H9 (cell line): Measurements from ENCODE around the gene SHPK. TPM values are rescaled to one million over a fixed set of nuclear protein-coding genes. Genes with fewer than 3 reads are reported as not detected.

ENCODE experiments used
- DNase-seq: peaks from one replicate; pipeline ENCODE4 v3.0.0-alpha.2; 2017
- H2AFZ ChIP-seq: one replicate; pipeline ENCODE4 v1.6.1; 2013; ENCODE audit warnings: mild to moderate bottlenecking, low read length, control low read depth, moderate library complexity
- H2AK5ac ChIP-seq: 2 replicates; pipeline ENCODE4 v1.6.1; 2013; ENCODE audit warnings: low read length, control low read depth, mixed read lengths; ENCODE audit not compliant: insufficient read length
- H2BK120ac ChIP-seq: one replicate; pipeline ENCODE4 v1.6.1; 2013; ENCODE audit warnings: low read depth, mild to moderate bottlenecking, low read length, control low read depth, inconsistent platforms; ENCODE audit not compliant: poor library complexity, severe bottlenecking
- H2BK12ac ChIP-seq: 2 replicates; pipeline ENCODE4 v1.6.1; 2013; ENCODE audit warnings: low read length, control low read depth, mixed read lengths, low read depth; ENCODE audit not compliant: insufficient read length
- H2BK15ac ChIP-seq: 2 replicates; pipeline ENCODE4 v1.6.1; 2013; ENCODE audit warnings: low read depth, low read length, control low read depth
- H2BK20ac ChIP-seq: one replicate; pipeline ENCODE4 v1.6.1; 2013; ENCODE audit warnings: low read depth, mild to moderate bottlenecking, low read length, control low read depth, inconsistent platforms; ENCODE audit not compliant: poor library complexity, severe bottlenecking
- H2BK5ac ChIP-seq: 2 replicates; pipeline ENCODE4 v1.6.1; 2013; ENCODE audit warnings: low read length, control low read depth, mixed read lengths; ENCODE audit not compliant: insufficient read length
- H3K14ac ChIP-seq: 2 replicates; pipeline ENCODE4 v1.6.1; 2013; ENCODE audit warnings: low read length, control low read depth; ENCODE audit not compliant: insufficient read depth
- H3K18ac ChIP-seq: 2 replicates; pipeline ENCODE4 v1.6.1; 2013; ENCODE audit warnings: low read depth, mild to moderate bottlenecking, mixed read lengths, low read length, control low read depth; ENCODE audit not compliant: insufficient read length
- H3K23ac ChIP-seq: 2 replicates; pipeline ENCODE4 v1.6.1; 2013; ENCODE audit warnings: low read length, control low read depth, mixed read lengths, low read depth; ENCODE audit not compliant: insufficient read length
- H3K23me2 ChIP-seq: 2 replicates; pipeline ENCODE4 v1.6.1; 2013; ENCODE audit warnings: low read depth, mild to moderate bottlenecking, mixed read lengths, low read length, control low read depth; ENCODE audit not compliant: insufficient read length, poor library complexity, severe bottlenecking
- H3K27ac ChIP-seq: 2 replicates; pipeline ENCODE4 v1.5.1; 2013; ENCODE audit warnings: low read length, control low read depth, mixed read lengths, low read depth; ENCODE audit not compliant: insufficient read length
- H3K27me3 ChIP-seq: 2 replicates; pipeline ENCODE4 v1.6.1; 2013; ENCODE audit warnings: low read length, control low read depth, inconsistent platforms; ENCODE audit not compliant: insufficient read depth
- H3K4ac ChIP-seq: 2 replicates; pipeline ENCODE4 v1.6.1; 2013; ENCODE audit warnings: low read depth, mild to moderate bottlenecking, control low read depth, inconsistent platforms, low read length, moderate library complexity
- H3K4me1 ChIP-seq: 2 replicates; pipeline ENCODE4 v1.6.1; 2013; ENCODE audit warnings: low read length, control low read depth, inconsistent platforms; ENCODE audit not compliant: insufficient read depth
- H3K4me2 ChIP-seq: 2 replicates; pipeline ENCODE4 v1.6.1; 2013; ENCODE audit warnings: low read length, control low read depth, mixed read lengths; ENCODE audit not compliant: insufficient read length, insufficient read depth
- H3K56ac ChIP-seq: 2 replicates; pipeline ENCODE4 v1.6.1; 2013; ENCODE audit warnings: low read depth, mild to moderate bottlenecking, mixed read lengths, low read length, control low read depth; ENCODE audit not compliant: insufficient read length
- H3K79me1 ChIP-seq: 2 replicates; pipeline ENCODE4 v1.6.1; 2013; ENCODE audit warnings: low read depth, mild to moderate bottlenecking, moderate library complexity, low read length, control low read depth, inconsistent platforms; ENCODE audit not compliant: insufficient read depth, poor library complexity, severe bottlenecking
- H3K79me2 ChIP-seq: 2 replicates; pipeline ENCODE4 v1.6.1; 2013; ENCODE audit warnings: low read length, control low read depth, inconsistent platforms; ENCODE audit not compliant: insufficient read depth
- H3K9ac ChIP-seq: 2 replicates; pipeline ENCODE4 v1.6.1; 2013; ENCODE audit warnings: low read length, control low read depth, mixed read lengths; ENCODE audit not compliant: insufficient read length; ENCODE audit errors: extremely low read depth
- H3K9me3 ChIP-seq: one replicate; pipeline ENCODE4 v1.6.1; 2013; ENCODE audit warnings: low read depth, low read length, inconsistent platforms; ENCODE audit not compliant: control insufficient read depth
- H3T11ph ChIP-seq: one replicate; pipeline ENCODE4 v1.6.1; 2013; ENCODE audit warnings: mild to moderate bottlenecking, low read length, control low read depth, inconsistent platforms
- H4K20me1 ChIP-seq: one replicate; pipeline ENCODE4 v1.6.1; 2013; ENCODE audit not compliant: control insufficient read depth, insufficient read length, insufficient read depth
- H4K5ac ChIP-seq: 2 replicates; pipeline ENCODE4 v1.6.1; 2013; ENCODE audit warnings: low read depth, mild to moderate bottlenecking, mixed read lengths, low read length, control low read depth; ENCODE audit not compliant: insufficient read length
- H4K8ac ChIP-seq: replicated peaks from 2 replicates; pipeline ENCODE4 v1.6.1; 2013; ENCODE audit warnings: low read length, control low read depth, mixed read lengths, low read depth; ENCODE audit not compliant: insufficient read length
- H4K91ac ChIP-seq: 2 replicates; pipeline ENCODE4 v1.6.1; 2013; ENCODE audit warnings: low read depth, mild to moderate bottlenecking, moderate library complexity, mixed read lengths, low read length, control low read depth; ENCODE audit not compliant: insufficient read length
- H3K27ac Mint-ChIP-seq, 3 experiments: 2 replicates in 2 of 3; 3 replicates in 1 of 3; pipeline ENCODE4 v1.8.0; 2020 to 2021; ENCODE audit warnings: mixed read lengths in 3 of 3, mild to moderate bottlenecking in 1 of 3, moderate library complexity in 1 of 3
- H3K27me3 Mint-ChIP-seq: 2 replicates; pipeline ENCODE4 v1.8.0; 2021; ENCODE audit warnings: low read depth, mild to moderate bottlenecking, moderate library complexity, mixed read lengths
- H3K36me3 Mint-ChIP-seq, 3 experiments: 2 replicates in 2 of 3; 3 replicates in 1 of 3; pipeline ENCODE4 v1.8.0; 2020 to 2021; ENCODE audit warnings: low read depth in 3 of 3, mixed read lengths in 3 of 3; ENCODE audit not compliant: insufficient read depth in 1 of 3
- H3K4me1 Mint-ChIP-seq, 2 experiments: 2 replicates each; pipeline ENCODE4 v1.8.0; 2020; ENCODE audit warnings: mixed read lengths in 2 of 2
- H3K4me3 Mint-ChIP-seq, 2 experiments: 2 replicates in 1 of 2; 3 replicates in 1 of 2; pipeline ENCODE4 v1.8.0; 2020 to 2021; ENCODE audit warnings: mild to moderate bottlenecking in 2 of 2, mixed read lengths in 2 of 2, moderate library complexity in 1 of 2
- H3K9me3 Mint-ChIP-seq, 2 experiments: 2 replicates in 1 of 2; 3 replicates in 1 of 2; pipeline ENCODE4 v1.8.0; 2020; ENCODE audit warnings: mild to moderate bottlenecking in 2 of 2, mixed read lengths in 2 of 2, moderate library complexity in 1 of 2
- CTCF ChIP-seq: fragments of 200-600 bp; sonication (generic); conservative IDR thresholded peaks from 3 replicates; pipeline ENCODE4 v1.8.0; 2021; ENCODE audit warnings: antibody characterized with exemption, mild to moderate bottlenecking
- WGBS: extraction: QIAGEN DNeasy Blood & Tissue Kit; methylation state at CpG from one replicate; pipeline ENCODE4 v1.1.7; 2013; ENCODE audit warnings: missing lambda C conversion rate, low lambda C conversion rate, mixed read lengths; ENCODE audit not compliant: insufficient read length; ENCODE audit errors: extremely low coverage; 5-methylcytosine and 5-hydroxymethylcytosine counted together
- total RNA-seq: library from RNA; stranded (reverse); gene quantifications from 2 replicates; pipeline ENCODE4 v1.2.1, GENCODE V29; 2021

Gene SHPK
- total RNA-seq, 1 experiment from 2014 or later: 27.0 TPM

GRCh38 chr17:3645310-3645709 lies 9.3 kb upstream of the SHPK start:
- no peak overlapping the region for H3K27ac ChIP-seq
- no peaks in the 10 kb centered on the region for H3K9me3 ChIP-seq
- no peaks in the 10 kb centered on the region; the same call in 1 of the 2 replicates for H3K4me1 ChIP-seq
- H3K14ac ChIP-seq: no peak overlapping the region; the same call in 1 of the 2 replicates
- no peaks in the 10 kb centered on the region for H4K20me1 ChIP-seq
- H3K23me2 ChIP-seq: no peaks in the 10 kb centered on the region
- Mint-ChIP-seq H3K4me1 (peaks cover 10 to 13% of the 10 kb centered on the region in 2 experiments; a peak in 3 of 4 replicates), H3K4me3 (no peak overlapping the region), H3K36me3 (peaks cover 1 to 21% (median 12%) of the 10 kb centered on the region in 3 experiments; a peak in 4 of 7 replicates), H3K27ac (peak overlapping the region in 1 of 3 experiments; percentile 90; a peak in 1 of 7 replicates), H3K9me3 (no peaks in the 10 kb centered on the region), H3K27me3 (0 out of 2 replicates have a peak, but pooled peaks cover 1% of the 10 kb centered on the region)
- no peak overlapping the region for H3K18ac ChIP-seq
- no peak overlapping the region for H4K5ac ChIP-seq
- H3K79me1 ChIP-seq: no peaks in the 10 kb centered on the region
- no peak overlapping the region for H3K9ac ChIP-seq
- no peak overlapping the region for H2BK15ac ChIP-seq
- H3K4ac ChIP-seq: no peak overlapping the region
- H2BK5ac ChIP-seq: peak overlapping the region; percentile 65
- H3K79me2 ChIP-seq: no peaks in the 10 kb centered on the region
- H4K8ac ChIP-seq: no peak overlapping the region
- no peak overlapping the region for H2BK20ac ChIP-seq
- H4K91ac ChIP-seq: no peak overlapping the region
- no peak overlapping the region for H2AFZ ChIP-seq
- H3T11ph ChIP-seq: no peak overlapping the region
- TF ChIP-seq CTCF: no peak
- no peak overlapping the region for H2BK12ac ChIP-seq
- no peaks in the 10 kb centered on the region for H3K27me3 ChIP-seq
- no peak overlapping the region for H2AK5ac ChIP-seq
- H3K56ac ChIP-seq: no peak overlapping the region
- H3K4me2 ChIP-seq: no peak overlapping the region
- WGBS: no CpG with 5 or more reads among the region's 5 CpGs
- H2BK120ac ChIP-seq: no peak overlapping the region
- H3K23ac ChIP-seq: no peak overlapping the region
- DNase-seq: no peak
